Caco-2 (cell line): ENCODE results near the gene FBXW4. TPM values are rescaled to one million over a fixed set of nuclear protein-coding genes. Genes with fewer than 3 reads are reported as not detected.

Experiments used
- BruUV-seq: library from RNA; stranded (reverse); fragments of 400-500 nt; replicated peaks from 2 replicates; lab custom pipeline; 2021; lab: Mats Ljungman, UMichigan
- CTCF ChIA-PET: fragments of 300-600 bp; sonication (Branson Sonifier 250); formaldehyde crosslinking; loops from one replicate; lab custom pipeline; 2022; ENCODE audit warnings: antibody characterized with exemption; lab: Charles Lee
- POLR2A ChIA-PET: fragments of 300-600 bp; sonication (Branson Sonifier 250); formaldehyde crosslinking; loops from one replicate; lab custom pipeline; 2022; ENCODE audit warnings: antibody characterized with exemption; lab: Charles Lee
- DNase-seq, 2 experiments: peaks; one replicate each; pipeline versions ENCODE4 v3.0.0 to v3.0.0-alpha.2; 2020 to 2022
- H3K27me3 ChIP-seq: replicated peaks from 2 replicates; pipeline ENCODE4 v1.6.0; 2011; ENCODE audit warnings: low read length; ENCODE audit not compliant: control insufficient read depth, insufficient read depth
- H3K36me3 ChIP-seq: 2 replicates; pipeline ENCODE4 v1.5.1; 2011; ENCODE audit warnings: low read length; ENCODE audit not compliant: control insufficient read depth, insufficient read depth
- H3K4me1 ChIP-seq: fragments of 250-450 bp; sonication (Bioruptor Pico); 2 replicates; pipeline ENCODE4 v1.5.1; 2020; ENCODE audit warnings: mild to moderate bottlenecking
- H3K4me3 ChIP-seq: 2 replicates; pipeline ENCODE4 v1.5.1; 2011; ENCODE audit warnings: low read depth, mild to moderate bottlenecking, control low read depth, low read length
- H3K9me3 ChIP-seq: fragments of 250-450 bp; sonication (Bioruptor Pico); 2 replicates; pipeline ENCODE4 v1.5.1; 2020; ENCODE audit warnings: mild to moderate bottlenecking, moderate library complexity
- H3K27ac Mint-ChIP-seq: one replicate; pipeline ENCODE4 v1.8.0; 2022; ENCODE audit warnings: mixed read lengths; ENCODE audit not compliant: unreplicated experiment
- H3K27me3 Mint-ChIP-seq: one replicate; pipeline ENCODE4 v1.8.0; 2022; ENCODE audit warnings: mixed read lengths; ENCODE audit not compliant: insufficient read depth, unreplicated experiment
- H3K36me3 Mint-ChIP-seq: one replicate; pipeline ENCODE4 v1.8.0; 2022; ENCODE audit warnings: mild to moderate bottlenecking, mixed read lengths; ENCODE audit not compliant: insufficient read depth, unreplicated experiment
- H3K4me1 Mint-ChIP-seq: one replicate; pipeline ENCODE4 v1.8.0; 2022; ENCODE audit warnings: low read depth, mixed read lengths; ENCODE audit not compliant: unreplicated experiment
- H3K4me3 Mint-ChIP-seq: one replicate; pipeline ENCODE4 v1.8.0; 2022; ENCODE audit warnings: mild to moderate bottlenecking, moderate library complexity, mixed read lengths; ENCODE audit not compliant: unreplicated experiment
- H3K9me3 Mint-ChIP-seq: one replicate; pipeline ENCODE4 v1.8.0; 2022; ENCODE audit warnings: mixed read lengths; ENCODE audit not compliant: unreplicated experiment
- intact Hi-C: fragments of 100-400 bp; cut with micrococcal nuclease; formaldehyde crosslinking; loops from one replicate; pipeline ENCODE4 v1.10.0; 2022; ENCODE audit not compliant: unreplicated experiment
- total RNA-seq: library from RNA; stranded (reverse); gene quantifications from 2 replicates; pipeline ENCODE4 v1.2.3, GENCODE V29; 2022
- TF ChIP-seq, protein P1 (sequence below), 2 experiments: fragments of 200-600 bp in 1 of 2; IDR thresholded peaks; 1 replicate in 1 of 2; 2 replicates in 1 of 2; pipeline versions ENCODE4 v1.5.1 to v1.8.0; 2011 to 2022; ENCODE audit warnings: antibody characterized with exemption in 1 of 2, control low read depth in 1 of 2, inconsistent platforms in 1 of 2, low read depth in 1 of 2, low read length in 1 of 2, mild to moderate bottlenecking in 1 of 2, moderate library complexity in 1 of 2; ENCODE audit not compliant: insufficient read depth in 1 of 2, severe bottlenecking in 1 of 2, unreplicated experiment in 1 of 2

FBXW4 gene
- total RNA-seq, 1 experiment from 2014 or later, result 44.0 TPM

DNA sequence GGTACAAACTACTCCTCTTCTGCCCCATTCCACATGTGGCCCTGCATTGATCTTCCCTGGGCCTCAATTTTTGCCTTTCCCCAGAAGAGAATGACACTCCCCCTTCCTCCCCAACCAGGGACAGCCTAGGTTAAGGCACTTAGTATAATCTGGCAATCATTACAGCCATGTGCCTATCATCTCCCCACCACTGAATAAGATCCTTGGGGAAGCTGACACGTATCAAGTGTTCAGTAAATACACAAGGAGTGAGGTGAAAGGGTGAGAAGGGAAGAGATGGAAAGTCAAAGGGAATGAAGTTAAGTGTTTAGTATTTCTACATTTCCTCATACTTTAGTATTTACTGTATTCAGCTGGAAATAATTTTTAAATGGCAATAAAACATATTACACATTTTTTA, 31.9 kb downstream of the FBXW4 start:
- no peak for DNase-seq
- ChIA-PET CTCF (no interaction called here), POLR2A (no interaction called here)
- H3K27ac Mint-ChIP-seq, result no peak overlapping the region
- Histone ChIP-seq H3K9me3 (no peaks in the 10 kb centered on the region), H3K4me1 (no peaks in the 10 kb centered on the region), H3K4me3 (no peak overlapping the region), H3K36me3 (no peaks in the 10 kb centered on the region), H3K27me3 (no peaks in the 10 kb centered on the region)
- no peak overlapping the region for H3K4me3 Mint-ChIP-seq
- intact Hi-C loops, result no loop called here
- H3K4me1 Mint-ChIP-seq, result no peaks in the 10 kb centered on the region
- no TSS peak for BruUV-seq
- H3K36me3 Mint-ChIP-seq, result peaks cover under 1% of the 10 kb centered on the region
- H3K9me3 Mint-ChIP-seq, result no peaks in the 10 kb centered on the region
- no peaks in the 10 kb centered on the region for H3K27me3 Mint-ChIP-seq
- TF ChIP-seq, protein P1, sequence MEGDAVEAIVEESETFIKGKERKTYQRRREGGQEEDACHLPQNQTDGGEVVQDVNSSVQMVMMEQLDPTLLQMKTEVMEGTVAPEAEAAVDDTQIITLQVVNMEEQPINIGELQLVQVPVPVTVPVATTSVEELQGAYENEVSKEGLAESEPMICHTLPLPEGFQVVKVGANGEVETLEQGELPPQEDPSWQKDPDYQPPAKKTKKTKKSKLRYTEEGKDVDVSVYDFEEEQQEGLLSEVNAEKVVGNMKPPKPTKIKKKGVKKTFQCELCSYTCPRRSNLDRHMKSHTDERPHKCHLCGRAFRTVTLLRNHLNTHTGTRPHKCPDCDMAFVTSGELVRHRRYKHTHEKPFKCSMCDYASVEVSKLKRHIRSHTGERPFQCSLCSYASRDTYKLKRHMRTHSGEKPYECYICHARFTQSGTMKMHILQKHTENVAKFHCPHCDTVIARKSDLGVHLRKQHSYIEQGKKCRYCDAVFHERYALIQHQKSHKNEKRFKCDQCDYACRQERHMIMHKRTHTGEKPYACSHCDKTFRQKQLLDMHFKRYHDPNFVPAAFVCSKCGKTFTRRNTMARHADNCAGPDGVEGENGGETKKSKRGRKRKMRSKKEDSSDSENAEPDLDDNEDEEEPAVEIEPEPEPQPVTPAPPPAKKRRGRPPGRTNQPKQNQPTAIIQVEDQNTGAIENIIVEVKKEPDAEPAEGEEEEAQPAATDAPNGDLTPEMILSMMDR (IDR thresholded peaks at IDR 0.05; ENCODE audit: insufficient read depth in 1 of 2, low read depth in 1 of 2, low read length in 1 of 2, severe bottlenecking in 1 of 2, unreplicated experiment in 1 of 2), result no peak

DNA sequence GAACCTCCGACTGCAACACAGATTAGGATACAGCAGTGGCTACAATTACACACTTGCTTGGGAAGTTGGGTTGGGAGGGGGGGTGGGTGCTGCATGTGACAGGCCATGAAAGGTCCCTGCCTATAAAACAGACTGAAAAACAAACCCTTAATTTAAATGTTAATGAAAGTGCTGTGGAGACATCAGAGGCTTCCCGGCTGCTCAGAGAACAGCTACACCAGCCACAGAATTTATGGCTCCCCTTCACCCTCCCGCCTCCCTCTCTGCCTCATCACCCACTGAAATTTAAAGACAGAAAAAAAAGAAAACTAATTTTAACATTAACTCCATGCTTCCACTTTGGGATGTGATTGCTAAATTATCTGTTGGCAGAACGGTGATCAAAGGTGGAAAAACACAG, 34.7 kb downstream of the FBXW4 start:
- POLR2A ChIA-PET, result no interaction called here
- no peak overlapping the region for H3K4me3 Mint-ChIP-seq
- BruUV-seq, result no TSS peak

DNA sequence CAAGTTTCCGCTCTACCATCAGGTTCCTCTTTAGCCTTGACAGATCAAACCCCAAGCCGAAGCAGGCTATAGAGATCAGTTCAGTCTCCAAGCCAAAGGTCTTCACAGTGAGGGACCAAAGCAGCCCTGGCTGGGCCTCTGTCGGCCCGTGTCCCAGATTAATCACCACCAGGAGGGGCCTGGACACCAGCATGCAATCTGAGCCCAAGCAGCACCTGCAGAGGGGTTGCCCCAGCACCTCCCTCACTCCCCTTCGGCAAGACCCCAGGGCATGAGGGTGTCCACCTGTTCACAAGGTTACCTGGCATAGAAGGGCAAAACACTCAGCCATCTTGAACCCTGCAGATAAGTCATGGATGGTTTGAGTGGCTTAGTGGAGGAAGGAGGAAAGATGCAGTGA, 36.0 kb downstream of the FBXW4 start:
- Histone ChIP-seq H3K9me3 (no peaks in the 10 kb centered on the region), H3K27me3 (no peaks in the 10 kb centered on the region), H3K4me1 (no peaks in the 10 kb centered on the region), H3K4me3 (no peak overlapping the region), H3K36me3 (no peaks in the 10 kb centered on the region)
- Mint-ChIP-seq H3K27me3 (no peaks in the 10 kb centered on the region), H3K27ac (no peak overlapping the region), H3K4me3 (no peak overlapping the region), H3K36me3 (peaks cover 6% of the 10 kb centered on the region), H3K4me1 (no peaks in the 10 kb centered on the region), H3K9me3 (no peaks in the 10 kb centered on the region)
- ChIA-PET POLR2A (no interaction called here), CTCF (no interaction called here)
- intact Hi-C loops, result no loop called here
- BruUV-seq, result no TSS peak
- DNase-seq, result no peak
- TF ChIP-seq, protein P1 (IDR thresholded peaks at IDR 0.05; ENCODE audit: insufficient read depth in 1 of 2, low read depth in 1 of 2, low read length in 1 of 2, severe bottlenecking in 1 of 2, unreplicated experiment in 1 of 2), result no peak

More for the DNA sequence above, 34.7 kb downstream of the FBXW4 start:
- Histone ChIP-seq H3K27me3 (no peaks in the 10 kb centered on the region), H3K36me3 (no peaks in the 10 kb centered on the region), H3K9me3 (no peaks in the 10 kb centered on the region), H3K4me1 (no peaks in the 10 kb centered on the region), H3K4me3 (no peak overlapping the region)
- TF ChIP-seq, protein P1 (IDR thresholded peaks at IDR 0.05; ENCODE audit: insufficient read depth in 1 of 2, low read depth in 1 of 2, low read length in 1 of 2, severe bottlenecking in 1 of 2, unreplicated experiment in 1 of 2), result no peak
- intact Hi-C loops, result no loop called here
- no peak for DNase-seq
- H3K4me1 Mint-ChIP-seq, result no peaks in the 10 kb centered on the region
- no peaks in the 10 kb centered on the region for H3K9me3 Mint-ChIP-seq
- no peaks in the 10 kb centered on the region for H3K27me3 Mint-ChIP-seq
- CTCF ChIA-PET, result no interaction called here
- H3K27ac Mint-ChIP-seq, result no peak overlapping the region
- peaks cover 6% of the 10 kb centered on the region for H3K36me3 Mint-ChIP-seq
